HG02678 (cell line): ENCODE results near the gene LHFPL6.

Experiments used
- ATAC-seq: cut with Tn5 transposase; IDR thresholded peaks from one replicate; pipeline ENCODE4 v1.9.1; 2021; ENCODE audit warnings: mild to moderate bottlenecking, moderate library complexity; ENCODE audit not compliant: unreplicated experiment

The LHFPL6 gene

GRCh38 chr13:39521701-39522100 is 81.3 kb downstream of the LHFPL6 start:
- no peak for ATAC-seq

- ATAC-seq = no peak
Observed at GRCh38 chr13:39516096-39516495, 86.9 kb downstream of the LHFPL6 start.

- ATAC-seq = no peak
Observed at GRCh38 chr13:39515224-39515714, 87.7 kb downstream of the LHFPL6 start.

- no peak for ATAC-seq
Observed at GRCh38 chr13:39512687-39513086, 90.3 kb downstream of the LHFPL6 start.

- ATAC-seq = peak; percentile 96
Observed at GRCh38 chr13:39510316-39510695, 92.7 kb downstream of the LHFPL6 start.

- ATAC-seq = no peak
Observed at GRCh38 chr13:39509616-39510315, 93.2 kb downstream of the LHFPL6 start.

GRCh38 chr13:39506559-39507390 is 96.2 kb downstream of the LHFPL6 start:
- ATAC-seq = no peak

GRCh38 chr13:39505151-39505550 is 97.8 kb downstream of the LHFPL6 start:
- no peak for ATAC-seq

- ATAC-seq = no peak
Observed at GRCh38 chr13:39503048-39503447, 99.9 kb downstream of the LHFPL6 start.

- ATAC-seq = no peak
Observed at GRCh38 chr13:39501702-39502324, 101.2 kb downstream of the LHFPL6 start.

- ATAC-seq = no peak
Observed at GRCh38 chr13:39499604-39500003, 103.4 kb downstream of the LHFPL6 start.

GRCh38 chr13:39498471-39499114 is 104.4 kb downstream of the LHFPL6 start:
- ATAC-seq = no peak

- no peak for ATAC-seq
Observed at GRCh38 chr13:39496506-39496905, 106.5 kb downstream of the LHFPL6 start.

- ATAC-seq = no peak
Observed at GRCh38 chr13:39494633-39495032, 108.4 kb downstream of the LHFPL6 start.

- no peak for ATAC-seq
Observed at GRCh38 chr13:39494006-39494405, 109.0 kb downstream of the LHFPL6 start.

- no peak for ATAC-seq
Observed at GRCh38 chr13:39490136-39490535, 112.9 kb downstream of the LHFPL6 start.

GRCh38 chr13:39486758-39487157 is 116.2 kb downstream of the LHFPL6 start:
- no peak for ATAC-seq

GRCh38 chr13:39485314-39485700 is 117.7 kb downstream of the LHFPL6 start:
- ATAC-seq = no peak

- ATAC-seq = no peak
Observed at GRCh38 chr13:39484506-39485313, 118.3 kb downstream of the LHFPL6 start.

GRCh38 chr13:39483326-39483725 is 119.7 kb downstream of the LHFPL6 start:
- ATAC-seq = no peak
